ENCODE results near the gene ORC2. TPM values are rescaled to one million over a fixed set of nuclear protein-coding genes. Genes with fewer than 3 reads are reported as not detected.
A peak's percentile ranks its signal among the peaks of the same experiment; 100 is the strongest.

The ORC2 gene
- total and polyA plus RNA-seq, 10 of the 15 experiments (the other 5 are each of a cell fraction or from before 2014, with no cell fraction given), result 6.1 to 36.9 (median 17.6) TPM

- no peaks in the 10 kb centered on the region for H3K9me3 ChIP-seq (replicated peaks; ENCODE audit: control insufficient read depth, insufficient read depth, low read length)
- 0 out of 3 replicates have a peak, but pooled peaks have one; percentile 11 for ATAC-seq
- POLR2A ChIA-PET, result no interaction called here
- H3K4me3 ChIP-seq, result no peak overlapping the region
- in situ Hi-C loops (cut with MboI) (no loop called here), intact Hi-C loops (cut with micrococcal nuclease; ENCODE audit: unreplicated experiment) (no loop called here)
- peaks cover 8% of the 10 kb centered on the region for H3K79me2 ChIP-seq (ENCODE audit: control insufficient read depth, insufficient read depth, low read length)
- 94% methylated on average over 2 of the region's 2 CpGs for WGBS (ENCODE audit: insufficient coverage, insufficient replicate concordance, low lambda C conversion rate, missing lambda C conversion rate)
- BruUV-seq (replicated peaks), result no TSS peak
- SMC1A ChIA-PET (ENCODE audit: uncharacterized antibody, unreplicated experiment), result interaction anchor here (1.0 kb wide), 1 partner anchor 100 kb away, joined by 3 read pairs; no protein-coding TSS in a partner anchor
- H4K20me1 ChIP-seq (ENCODE audit: control insufficient read depth, insufficient read depth), result no peaks in the 10 kb centered on the region
- CTCF ChIA-PET, result no interaction called here
- DNase-seq (ENCODE audit: low read depth, low spot score), result no peak
- H2AFZ ChIP-seq (ENCODE audit: control insufficient read depth, low read depth, low read length), result no peak overlapping the region
- H3K4me2 ChIP-seq (ENCODE audit: control insufficient read depth, insufficient read depth), result no peak overlapping the region
- H3K9ac ChIP-seq (ENCODE audit: control insufficient read depth, insufficient read depth, low read length), result no peak overlapping the region
- no peaks in the 10 kb centered on the region for H3K27me3 ChIP-seq (replicated peaks in 1 of 2; ENCODE audit: control insufficient read depth in 2 of 2, insufficient read depth in 2 of 2, low read length in 1 of 2)
- RAD21 ChIA-PET (ENCODE audit: unreplicated experiment), result no interaction called here
- no peak for FAIRE-seq
- TF ChIP-seq E2F8 (IDR thresholded peaks at IDR 0.05; ENCODE audit: low read depth, partially characterized antibody) (no peak), CEBPZ (IDR thresholded peaks at IDR 0.05; ENCODE audit: low read depth, low read length) (no peak), TCF3 (IDR thresholded peaks at IDR 0.05; ENCODE audit: borderline replicate concordance, insufficient read depth, low read depth, low read length) (no peak), CHD2 (IDR thresholded peaks at IDR 0.05; ENCODE audit: borderline replicate concordance, low read depth, low read length) (no peak), RELB (IDR thresholded peaks at IDR 0.05; ENCODE audit: low read depth) (no peak), GABPA (IDR thresholded peaks at IDR 0.05; ENCODE audit: low read depth) (no peak), RFX5 (IDR thresholded peaks at IDR 0.05; ENCODE audit: low read depth, low read length) (no peak), FOXM1 (IDR thresholded peaks at IDR 0.05; ENCODE audit: low read depth, low read length) (no peak), ZNF274 (IDR thresholded peaks at IDR 0.05; ENCODE audit: insufficient read depth, insufficient read length) (no peak), RAD21 (IDR thresholded peaks at IDR 0.05; ENCODE audit: insufficient read depth, low read depth, low read length) (no peak), HDAC6 (IDR thresholded peaks at IDR 0.05; ENCODE audit: unreplicated experiment) (no peak), KDM1A (IDR thresholded peaks at IDR 0.05; ENCODE audit: borderline replicate concordance) (no peak)
- no peaks in the 10 kb centered on the region for H3K36me3 ChIP-seq (ENCODE audit: control insufficient read depth in 2 of 2, insufficient read depth in 2 of 2, low read length in 1 of 2)
- H3K4me1 ChIP-seq (ENCODE audit: control insufficient read depth, insufficient read depth, low read length), result peaks cover 5% of the 10 kb centered on the region; the same call in 1 of the 2 replicates
- H3K27ac ChIP-seq (ENCODE audit: control insufficient read depth, insufficient read depth), result no peak overlapping the region
Measured at GRCh38 chr2:200968735-200969134, 5.3 kb upstream of the ORC2 start.

Data from GM12878 (cell line).